Large intestine (tissue), 3 donors: Measurements from ENCODE around the gene LRMDA. TPM values are rescaled to one million over a fixed set of nuclear protein-coding genes. Genes with fewer than 3 reads are reported as not detected.
"Not testable (repeated sequence)": the region's sequence is repeated elsewhere in the genome, so short reads cannot be mapped to it uniquely, and the experiment has no call there.

ENCODE experiments used
- DNase-seq, 2 donors: peaks; one replicate each; pipeline versions ENCODE4 v3.0.0 to v3.0.0-alpha.2; 2013
- H3K27ac ChIP-seq: one replicate; pipeline ENCODE4 v1.5.1; 2013; ENCODE audit warnings: low read length
- H3K27me3 ChIP-seq: 2 replicates; pipeline ENCODE4 v1.6.1; 2013; ENCODE audit warnings: low read length; ENCODE audit not compliant: control insufficient read depth, insufficient read depth
- H3K36me3 ChIP-seq: 2 replicates; pipeline ENCODE4 v1.6.1; 2013; ENCODE audit warnings: low read length; ENCODE audit not compliant: control insufficient read depth, insufficient read depth
- H3K4me1 ChIP-seq: one replicate; pipeline ENCODE4 v1.6.1; 2013; ENCODE audit warnings: low read length; ENCODE audit not compliant: control insufficient read depth, insufficient read depth
- H3K4me3 ChIP-seq: one replicate; pipeline ENCODE4 v1.5.1; 2013; ENCODE audit warnings: low read length
- H3K9me3 ChIP-seq: one replicate; pipeline ENCODE4 v1.6.1; 2013; ENCODE audit warnings: mild to moderate bottlenecking, low read depth, low read length, moderate library complexity; ENCODE audit not compliant: control insufficient read depth
- WGBS: methylation state at CpG from one replicate; pipeline ENCODE4 v1.1.5; 2013; ENCODE audit warnings: low lambda C conversion rate; ENCODE audit not compliant: insufficient coverage; 5-methylcytosine and 5-hydroxymethylcytosine counted together
- polyA plus RNA-seq: library from polyadenylated mRNA; unstranded; fragments of 120-200 nt; gene quantifications from one replicate; pipeline ENCODE4 v1.2.1, GENCODE V29; 2013

LRMDA gene
- polyA plus RNA-seq, 1 donor: 5.3 TPM

DNA sequence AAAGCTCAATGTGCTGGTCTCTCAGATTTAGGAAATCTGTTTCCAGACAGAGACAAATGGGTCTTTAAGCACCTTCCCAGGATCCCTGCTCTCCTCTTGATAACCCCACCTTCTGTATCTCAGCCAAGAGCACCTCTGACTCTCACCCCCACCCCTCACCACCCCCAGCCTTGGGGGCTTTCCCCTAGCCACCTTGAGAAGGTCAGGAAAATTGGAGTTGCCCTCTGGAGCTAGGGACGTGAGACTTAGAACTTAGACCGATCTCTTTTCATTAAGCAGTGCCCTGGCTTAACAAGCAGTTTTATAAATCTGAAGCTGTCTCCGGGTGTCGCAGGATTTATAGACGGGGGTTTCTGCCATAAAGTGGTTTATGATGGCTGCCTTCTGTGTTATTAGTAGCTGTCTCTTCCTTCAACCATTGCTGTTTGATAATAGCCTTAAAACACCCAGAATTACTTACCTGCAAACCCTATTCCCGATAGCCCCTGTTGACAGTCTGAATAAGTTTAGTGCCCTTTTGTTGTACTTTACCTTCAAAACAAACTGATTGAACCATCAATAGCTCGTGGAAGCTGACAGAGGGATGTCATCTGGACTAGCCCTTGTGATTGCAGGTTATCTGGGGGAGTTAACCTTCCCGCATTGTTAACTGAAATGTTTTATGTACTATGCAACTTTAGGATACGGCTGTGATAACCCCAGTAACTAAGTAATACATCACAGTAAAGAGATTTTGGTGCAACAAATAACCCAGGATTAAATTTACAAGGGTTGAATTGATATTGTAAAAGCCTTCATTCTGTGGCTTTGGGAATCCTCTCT lies 621.5 kb downstream of the LRMDA start:
- no peak overlapping the region for H3K4me3 ChIP-seq
- no peak overlapping the region for H3K27ac ChIP-seq
- H3K36me3 ChIP-seq: no peaks in the 10 kb centered on the region
- no peaks in the 10 kb centered on the region for H3K27me3 ChIP-seq
- peaks cover 16% of the 10 kb centered on the region for H3K9me3 ChIP-seq
- WGBS: no CpG with 5 or more reads among the region's 9 CpGs
- peaks cover 6% of the 10 kb centered on the region for H3K4me1 ChIP-seq
- DNase-seq: no peak

DNA sequence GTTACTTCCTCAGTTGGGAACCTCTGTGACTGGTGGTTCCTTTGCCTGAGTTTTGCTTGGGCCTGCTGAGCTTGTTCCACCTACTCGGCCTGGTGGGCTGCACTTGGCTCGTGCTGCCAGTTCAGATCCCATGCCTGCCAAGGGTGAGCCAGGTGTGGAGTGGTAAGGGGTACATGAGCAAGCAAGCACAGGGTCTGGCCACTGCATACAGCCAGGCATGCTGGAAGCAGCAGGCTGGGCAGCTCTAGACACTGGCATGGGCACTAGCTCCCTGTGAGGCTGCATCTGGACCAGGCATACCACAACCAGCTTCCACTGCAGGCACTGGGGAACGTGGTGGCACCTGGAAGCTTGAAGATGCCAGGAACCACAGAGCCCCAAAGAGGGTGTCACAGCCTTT lies 624.0 kb downstream of the LRMDA start:
- no peak for DNase-seq
- Histone ChIP-seq H3K27ac (no peak overlapping the region), H3K36me3 (no peaks in the 10 kb centered on the region), H3K27me3 (no peaks in the 10 kb centered on the region), H3K4me1 (peaks cover 6% of the 10 kb centered on the region), H3K4me3 (no peak overlapping the region), H3K9me3 (peaks cover 16% of the 10 kb centered on the region)
- no CpG with 5 or more reads among the region's 3 CpGs for WGBS

DNA sequence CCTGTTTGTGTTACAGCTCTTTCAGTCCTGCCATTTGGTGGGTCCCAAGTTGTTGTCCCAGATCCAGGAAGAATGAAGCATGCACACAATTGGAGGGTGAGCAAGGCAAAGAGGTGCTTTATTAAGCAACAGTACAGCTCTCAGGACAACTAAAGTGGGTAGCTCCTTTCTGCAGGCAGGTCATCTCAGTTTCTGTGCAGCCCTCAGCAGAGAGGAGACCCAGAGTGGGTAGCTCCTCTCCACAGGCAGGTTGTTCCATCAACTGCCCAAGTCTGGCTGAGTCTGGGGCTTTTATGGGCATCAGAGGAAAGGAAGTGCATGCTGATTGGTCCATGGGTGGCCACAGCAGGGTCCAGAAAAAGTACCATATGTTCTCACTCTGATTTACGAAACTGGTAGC lies 624.5 kb downstream of the LRMDA start:
- Histone ChIP-seq H3K9me3 (peaks cover 16% of the 10 kb centered on the region), H3K4me1 (peaks cover 3% of the 10 kb centered on the region), H3K27ac (no peak overlapping the region), H3K27me3 (no peaks in the 10 kb centered on the region), H3K36me3 (no peaks in the 10 kb centered on the region), H3K4me3 (no peak overlapping the region)
- DNase-seq: no peak
- WGBS: no CpG with 5 or more reads among the region's 1 CpG

DNA sequence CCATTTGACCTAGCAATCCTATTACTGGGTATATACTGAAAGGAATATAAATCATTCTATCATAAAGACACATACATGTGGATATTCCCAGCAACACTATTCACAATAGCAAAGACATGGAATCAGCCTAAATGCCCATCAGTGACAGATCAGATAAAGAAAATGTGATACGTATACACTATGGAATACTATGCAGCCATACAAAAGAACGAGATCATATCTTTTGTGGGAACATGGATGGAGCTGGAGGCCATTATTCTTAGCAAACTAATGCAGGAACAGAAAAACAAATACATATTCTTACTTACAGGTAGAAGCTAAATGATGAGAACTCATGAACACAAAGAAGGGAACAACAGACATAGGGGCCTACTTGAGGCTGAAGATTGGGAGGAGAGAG lies 629.6 kb downstream of the LRMDA start:
- no CpG with 5 or more reads among the region's 2 CpGs for WGBS
- not testable (repeated sequence) for DNase-seq

DNA sequence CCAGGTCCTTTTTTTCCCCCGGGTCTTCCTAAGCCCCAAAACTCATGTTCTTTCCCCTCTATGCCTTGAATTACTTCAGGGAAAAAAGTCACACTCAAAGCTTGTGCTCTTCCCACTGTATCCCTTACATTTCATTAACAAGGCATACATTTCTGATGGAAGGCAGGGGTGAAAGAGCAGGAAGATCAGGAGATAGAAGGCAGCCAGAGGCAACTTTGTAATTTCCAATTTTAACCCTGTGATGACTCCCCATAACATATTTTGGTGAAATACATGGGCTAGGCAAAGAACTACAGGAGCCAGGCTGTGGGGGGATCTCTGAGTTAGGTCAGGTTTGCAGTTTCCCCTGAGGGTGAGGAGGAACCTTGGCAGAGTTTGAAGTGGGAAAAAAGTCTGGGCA lies 635.0 kb downstream of the LRMDA start:
- DNase-seq: no peak
- no peak overlapping the region for H3K27ac ChIP-seq
- no peak overlapping the region for H3K4me3 ChIP-seq
- no peaks in the 10 kb centered on the region for H3K4me1 ChIP-seq
- WGBS: 100% methylated on average over 1 of the region's 1 CpG
- H3K36me3 ChIP-seq: no peaks in the 10 kb centered on the region
- no peaks in the 10 kb centered on the region for H3K9me3 ChIP-seq
- H3K27me3 ChIP-seq: no peaks in the 10 kb centered on the region

More for the DNA sequence above, 629.6 kb downstream of the LRMDA start:
- not testable (repeated sequence) for H3K27ac ChIP-seq, H3K36me3 ChIP-seq, H3K4me3 ChIP-seq, H3K27me3 ChIP-seq, H3K4me1 ChIP-seq, H3K9me3 ChIP-seq

DNA sequence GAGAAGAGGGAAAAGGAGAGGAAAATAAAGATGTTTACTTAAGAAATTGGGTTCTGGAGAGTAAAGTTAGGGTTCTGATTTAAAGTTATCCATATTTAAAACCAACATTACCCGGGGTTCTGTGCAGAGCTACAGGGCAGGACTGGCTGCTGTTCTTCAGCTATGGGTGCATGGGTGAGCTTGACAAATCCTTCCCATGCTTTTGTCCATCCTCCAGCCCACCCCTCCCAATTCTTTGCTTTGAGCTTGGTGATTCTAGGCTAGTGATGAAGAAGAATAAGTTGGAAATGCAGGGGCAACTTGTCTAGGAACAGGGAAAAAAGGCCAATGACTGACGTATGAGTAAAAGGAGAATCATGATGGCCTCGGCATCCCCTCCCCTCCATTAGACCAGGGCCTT lies 636.0 kb downstream of the LRMDA start:
- Histone ChIP-seq H3K4me1 (no peaks in the 10 kb centered on the region), H3K27ac (no peak overlapping the region), H3K9me3 (no peaks in the 10 kb centered on the region), H3K4me3 (no peak overlapping the region), H3K36me3 (no peaks in the 10 kb centered on the region), H3K27me3 (no peaks in the 10 kb centered on the region)
- DNase-seq: no peak
- no CpG with 5 or more reads among the region's 3 CpGs for WGBS

DNA sequence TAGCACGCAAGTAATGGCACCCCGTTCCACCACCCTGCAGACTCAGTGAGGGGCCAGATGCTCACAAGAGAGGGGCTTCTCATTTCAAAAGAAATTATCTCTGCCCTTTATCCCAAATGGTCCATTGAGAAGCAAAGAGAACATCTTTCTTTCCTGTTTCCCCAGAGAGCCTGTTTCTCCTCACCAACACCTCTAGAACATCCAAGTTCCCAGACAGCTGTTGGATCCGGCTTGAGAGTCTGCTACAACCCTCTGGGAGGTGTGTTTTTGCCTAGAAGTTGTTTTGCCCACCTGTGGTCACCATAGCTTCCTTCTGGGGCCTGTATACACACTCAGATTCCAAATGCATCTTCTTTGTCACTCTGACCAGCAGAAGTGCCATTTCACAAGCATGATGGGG lies 637.4 kb downstream of the LRMDA start:
- no peaks in the 10 kb centered on the region for H3K9me3 ChIP-seq
- no peaks in the 10 kb centered on the region for H3K36me3 ChIP-seq
- H3K4me1 ChIP-seq: no peaks in the 10 kb centered on the region
- H3K27ac ChIP-seq: no peak overlapping the region
- DNase-seq: no peak
- no peaks in the 10 kb centered on the region for H3K27me3 ChIP-seq
- no peak overlapping the region for H3K4me3 ChIP-seq
- WGBS: no CpG with 5 or more reads among the region's 3 CpGs

DNA sequence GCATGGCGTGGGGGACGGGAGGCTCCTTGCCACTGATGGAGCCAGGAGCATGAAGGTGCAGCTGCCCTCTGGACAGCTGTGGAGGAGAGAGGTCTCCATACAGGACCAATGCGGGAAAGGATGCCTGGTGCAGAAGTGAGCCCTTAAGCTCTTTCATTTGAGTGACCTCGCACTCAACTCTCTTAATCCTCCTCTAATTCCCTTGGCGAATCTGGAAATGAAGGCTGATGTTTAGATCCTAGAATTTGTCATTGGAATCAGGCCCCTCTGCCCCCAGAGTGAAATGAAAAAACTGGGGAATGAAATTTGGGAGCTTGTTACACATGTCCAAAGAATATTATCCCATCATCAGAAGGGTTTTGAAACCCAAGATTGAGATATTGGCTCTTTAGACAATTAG lies 639.5 kb downstream of the LRMDA start:
- Histone ChIP-seq H3K4me3 (no peak overlapping the region), H3K36me3 (no peaks in the 10 kb centered on the region), H3K9me3 (no peaks in the 10 kb centered on the region), H3K27ac (no peak overlapping the region), H3K4me1 (no peaks in the 10 kb centered on the region), H3K27me3 (no peaks in the 10 kb centered on the region)
- no CpG with 5 or more reads among the region's 5 CpGs for WGBS
- no peak for DNase-seq

DNA sequence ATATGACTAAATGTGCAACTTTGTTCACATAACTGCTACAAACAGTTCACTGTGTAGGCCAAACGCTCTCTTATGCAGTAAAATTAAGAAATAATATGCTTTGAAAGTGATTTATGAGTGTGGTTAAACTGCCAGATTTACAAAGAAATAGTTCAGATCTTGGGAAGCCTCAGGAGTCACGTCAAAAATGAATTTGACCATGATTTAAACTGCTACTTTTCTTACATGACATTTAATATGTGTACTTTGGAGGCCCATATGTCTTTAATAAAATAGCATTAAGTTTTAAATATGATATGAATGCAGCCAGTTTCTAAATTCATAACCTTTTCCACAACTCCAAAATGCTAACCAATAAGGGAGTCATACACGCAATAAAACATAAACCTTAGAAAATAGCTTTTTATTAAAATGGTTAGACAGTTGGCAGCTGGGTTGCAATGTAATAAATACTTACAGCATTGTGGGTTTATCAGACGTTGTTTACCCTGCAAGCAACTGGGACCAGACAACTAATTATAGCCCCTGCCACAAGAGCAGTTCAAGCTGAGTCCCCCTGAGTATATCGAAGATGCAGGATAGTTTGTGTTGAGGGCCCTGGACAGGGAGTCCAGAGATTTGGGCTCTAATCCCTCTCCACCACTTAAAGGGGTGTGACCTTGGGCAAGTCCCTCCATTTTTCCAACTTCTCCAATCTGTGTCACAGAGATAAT lies 640.4 kb downstream of the LRMDA start:
- no peak for DNase-seq
- no peaks in the 10 kb centered on the region for H3K9me3 ChIP-seq
- no peak overlapping the region for H3K4me3 ChIP-seq
- WGBS: 0% methylated on average over 1 of the region's 5 CpGs
- no peaks in the 10 kb centered on the region for H3K27me3 ChIP-seq
- no peaks in the 10 kb centered on the region for H3K4me1 ChIP-seq
- no peak overlapping the region for H3K27ac ChIP-seq
- H3K36me3 ChIP-seq: no peaks in the 10 kb centered on the region

DNA sequence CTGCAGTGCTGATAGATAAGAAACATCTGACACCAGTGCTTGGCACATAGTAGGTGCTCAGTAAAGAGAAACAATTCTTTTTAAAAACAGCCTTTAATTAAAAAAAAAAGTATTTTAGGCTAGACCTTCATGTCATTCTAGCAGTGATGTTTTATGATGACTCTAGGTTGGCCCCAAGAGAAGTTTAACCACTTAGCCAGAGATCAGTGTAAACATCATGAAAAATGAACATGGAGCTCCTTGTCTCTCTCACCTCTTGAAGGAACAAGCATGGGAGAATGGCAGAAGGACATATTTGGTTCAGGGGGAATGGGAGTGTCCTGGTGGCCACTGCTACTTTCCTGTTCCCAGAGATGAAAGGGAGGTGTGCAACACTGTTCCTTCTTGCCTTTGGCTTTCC lies 641.0 kb downstream of the LRMDA start:
- Histone ChIP-seq H3K4me1 (no peaks in the 10 kb centered on the region), H3K27me3 (no peaks in the 10 kb centered on the region)
- DNase-seq: no peak

DNA sequence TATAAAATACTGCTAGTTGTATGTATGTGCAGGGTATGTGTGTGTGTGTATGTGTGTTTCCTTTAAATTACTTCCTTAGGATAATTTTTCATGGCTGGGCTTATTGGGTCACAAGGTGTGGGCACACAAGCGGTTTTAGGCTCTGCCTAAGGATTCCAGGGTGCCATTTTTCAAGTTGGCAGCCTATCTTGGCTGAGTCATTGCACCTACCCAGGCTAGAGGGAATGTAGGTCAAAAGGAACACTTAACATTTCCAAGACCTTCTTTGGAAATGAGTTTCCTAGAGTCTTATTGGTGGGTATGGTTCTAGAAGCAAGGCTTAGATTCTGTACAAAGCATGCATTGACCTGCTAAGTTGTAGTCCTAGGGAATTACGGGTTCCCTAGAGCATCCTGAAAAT lies 642.1 kb downstream of the LRMDA start:
- Histone ChIP-seq H3K36me3 (no peaks in the 10 kb centered on the region), H3K4me3 (no peak overlapping the region), H3K27me3 (no peaks in the 10 kb centered on the region), H3K4me1 (no peaks in the 10 kb centered on the region), H3K27ac (no peak overlapping the region), H3K9me3 (no peaks in the 10 kb centered on the region)
- 86% methylated on average over 1 of the region's 2 CpGs for WGBS
- no peak for DNase-seq

More for the DNA sequence above, 641.0 kb downstream of the LRMDA start:
- Histone ChIP-seq H3K9me3 (no peaks in the 10 kb centered on the region), H3K27ac (no peak overlapping the region), H3K36me3 (no peaks in the 10 kb centered on the region), H3K4me3 (no peak overlapping the region)
